Ascending aorta (tissue), 2 donors: ENCODE data around the gene B4GALNT3. TPM values are rescaled to one million over a fixed set of nuclear protein-coding genes. Genes with fewer than 3 reads are reported as not detected.

Experiments
- DNase-seq, 2 donors: peaks; one replicate each; pipeline ENCODE4 v3.0.0-alpha.2; 2019; ENCODE audit warnings: low spot score in 2 of 2
- H3K27ac ChIP-seq, 2 donors: fragments of 200-600 bp; sonication (generic); one replicate each; pipeline ENCODE4 v1.5.1; 2016 to 2017; ENCODE audit warnings: mild to moderate bottlenecking in 1 of 2
- H3K27me3 ChIP-seq: fragments of 200-600 bp; sonication (generic); one replicate; pipeline ENCODE4 v1.5.1; 2017
- H3K36me3 ChIP-seq, 2 donors: fragments of 200-600 bp; sonication (generic); one replicate each; pipeline ENCODE4 v1.5.1; 2016
- H3K4me1 ChIP-seq, 2 donors: fragments of 200-600 bp; sonication (generic); one replicate each; pipeline ENCODE4 v1.5.1; 2016 to 2017; ENCODE audit warnings: mild to moderate bottlenecking in 1 of 2
- H3K4me3 ChIP-seq, 2 donors: fragments of 200-600 bp; sonication (generic); one replicate each; pipeline ENCODE4 v1.5.1; 2016 to 2017; ENCODE audit warnings: mild to moderate bottlenecking in 1 of 2
- H3K9me3 ChIP-seq, 2 donors: fragments of 200-600 bp; sonication (generic); one replicate each; pipeline ENCODE4 v1.5.1; 2016
- intact Hi-C: fragments of 100-400 bp; cut with DNase I; formaldehyde crosslinking; loops from one replicate; pipeline ENCODE4 v1.15.1; 2023
- total RNA-seq: library from RNA; depleted of rRNA; stranded (reverse); fragments of >200 nt; gene quantifications from one replicate; pipeline ENCODE4 v1.1.0, GENCODE V29; 2016
- TF ChIP-seq, protein P1 (sequence below), 3 experiments: fragments of 200-600 bp in 2 of 3; fragments of 450-650 bp in 1 of 3; sonication (generic) in 2 of 3; IDR thresholded peaks; one replicate each; pipeline ENCODE4 v1.5.1; 2016 to 2019; ENCODE audit warnings: antibody characterized with exemption in 3 of 3, mild to moderate bottlenecking in 1 of 3, moderate library complexity in 1 of 3

B4GALNT3 gene
- total RNA-seq, 1 donor from 2014 or later: 10.4 TPM

DNA sequence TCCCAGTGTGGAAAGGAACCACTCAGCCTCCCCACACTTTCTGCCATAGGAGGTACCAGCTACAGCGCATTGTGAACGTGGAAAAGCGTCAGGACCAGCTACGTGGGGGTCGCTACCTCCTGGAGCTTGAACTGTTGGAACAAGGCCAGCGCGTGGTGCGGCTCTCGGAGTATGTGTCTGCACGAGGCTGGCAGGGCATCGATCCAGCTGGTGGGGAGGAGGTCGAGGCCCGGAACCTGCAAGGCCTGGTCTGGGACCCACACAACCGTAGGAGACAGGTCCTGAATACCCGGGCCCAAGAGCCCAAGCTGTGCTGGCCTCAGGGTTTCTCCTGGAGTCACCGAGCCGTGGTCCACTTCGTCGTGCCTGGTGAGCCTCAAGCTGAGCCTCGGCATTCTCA is 96.8 kb downstream of the B4GALNT3 start:
- H3K27ac ChIP-seq: no peak overlapping the region
- intact Hi-C loops: no loop called here
- no peaks in the 10 kb centered on the region for H3K27me3 ChIP-seq
- TF ChIP-seq, protein P1, sequence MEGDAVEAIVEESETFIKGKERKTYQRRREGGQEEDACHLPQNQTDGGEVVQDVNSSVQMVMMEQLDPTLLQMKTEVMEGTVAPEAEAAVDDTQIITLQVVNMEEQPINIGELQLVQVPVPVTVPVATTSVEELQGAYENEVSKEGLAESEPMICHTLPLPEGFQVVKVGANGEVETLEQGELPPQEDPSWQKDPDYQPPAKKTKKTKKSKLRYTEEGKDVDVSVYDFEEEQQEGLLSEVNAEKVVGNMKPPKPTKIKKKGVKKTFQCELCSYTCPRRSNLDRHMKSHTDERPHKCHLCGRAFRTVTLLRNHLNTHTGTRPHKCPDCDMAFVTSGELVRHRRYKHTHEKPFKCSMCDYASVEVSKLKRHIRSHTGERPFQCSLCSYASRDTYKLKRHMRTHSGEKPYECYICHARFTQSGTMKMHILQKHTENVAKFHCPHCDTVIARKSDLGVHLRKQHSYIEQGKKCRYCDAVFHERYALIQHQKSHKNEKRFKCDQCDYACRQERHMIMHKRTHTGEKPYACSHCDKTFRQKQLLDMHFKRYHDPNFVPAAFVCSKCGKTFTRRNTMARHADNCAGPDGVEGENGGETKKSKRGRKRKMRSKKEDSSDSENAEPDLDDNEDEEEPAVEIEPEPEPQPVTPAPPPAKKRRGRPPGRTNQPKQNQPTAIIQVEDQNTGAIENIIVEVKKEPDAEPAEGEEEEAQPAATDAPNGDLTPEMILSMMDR (IDR thresholded peaks at IDR 0.05): no peak
- H3K9me3 ChIP-seq: no peaks in the 10 kb centered on the region
- DNase-seq: no peak
- H3K4me1 ChIP-seq: peaks cover 6 to 14% of the 10 kb centered on the region in 2 donors
- H3K36me3 ChIP-seq: peaks cover 18 to 33% of the 10 kb centered on the region in 2 donors
- no peak overlapping the region for H3K4me3 ChIP-seq

DNA sequence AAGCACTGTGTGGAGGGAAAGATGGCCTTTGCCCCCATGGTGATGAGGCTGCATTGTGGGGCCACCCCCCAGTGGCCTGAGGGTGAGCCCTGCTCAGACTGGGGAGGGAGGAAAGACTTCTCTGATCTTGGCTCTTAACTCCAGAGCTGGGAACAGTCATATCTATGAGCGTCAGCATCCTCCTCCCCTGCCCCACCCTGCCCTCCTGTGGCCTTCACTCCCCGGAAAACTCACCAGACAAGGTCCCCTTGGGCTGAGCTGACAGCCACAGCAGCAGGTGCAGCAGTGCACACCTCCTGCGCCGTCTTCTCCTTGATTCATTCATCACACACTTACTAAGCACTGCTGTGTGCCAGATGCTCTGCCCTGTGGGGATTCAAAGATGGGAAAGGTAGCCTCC is 98.8 kb downstream of the B4GALNT3 start:
- intact Hi-C loops: no loop called here
- no peak overlapping the region for H3K27ac ChIP-seq
- H3K36me3 ChIP-seq: peaks cover 14 to 35% of the 10 kb centered on the region in 2 donors
- TF ChIP-seq, protein P1 (IDR thresholded peaks at IDR 0.05): no peak
- DNase-seq: no peak
- H3K4me3 ChIP-seq: no peak overlapping the region
- no peaks in the 10 kb centered on the region for H3K9me3 ChIP-seq
- peaks cover 0 to 2% of the 10 kb centered on the region in 2 donors for H3K4me1 ChIP-seq
- H3K27me3 ChIP-seq: no peaks in the 10 kb centered on the region

DNA sequence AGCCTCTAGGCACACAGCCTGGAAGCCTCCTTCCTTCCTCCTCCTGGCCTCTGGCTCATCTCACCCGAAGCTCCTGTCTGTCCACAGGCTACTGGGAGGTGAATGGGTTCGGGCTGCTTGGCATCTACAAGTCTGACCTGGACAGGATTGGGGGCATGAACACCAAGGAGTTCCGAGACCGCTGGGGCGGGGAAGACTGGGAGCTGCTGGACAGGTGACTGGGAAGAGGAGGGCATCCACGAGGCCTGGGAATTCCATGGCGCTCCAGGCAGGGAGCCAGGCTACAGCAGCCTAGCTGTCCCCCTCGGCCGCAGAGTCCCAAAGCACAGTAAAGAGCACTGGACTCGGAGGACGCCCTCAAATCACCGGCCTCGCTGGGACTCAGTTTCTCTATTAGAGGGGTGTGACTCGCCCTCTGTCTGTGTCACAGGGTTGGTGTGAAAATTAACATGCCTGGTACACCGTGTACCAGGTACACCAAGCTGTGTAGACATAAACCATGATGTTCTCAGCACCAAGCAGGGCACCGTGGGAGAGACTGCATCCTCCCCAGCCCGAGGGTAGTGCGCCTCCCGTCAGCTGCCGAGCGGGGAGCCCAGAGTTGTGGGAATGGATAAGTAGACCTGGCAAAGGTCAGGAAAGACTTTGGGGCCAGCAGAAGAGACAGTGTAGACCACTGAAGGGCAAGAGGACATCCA is 99.6 kb downstream of the B4GALNT3 start:
- Histone ChIP-seq H3K4me3 (no peak overlapping the region), H3K9me3 (no peaks in the 10 kb centered on the region), H3K4me1 (peaks cover 0 to 7% of the 10 kb centered on the region in 2 donors), H3K36me3 (peaks cover 11 to 35% of the 10 kb centered on the region in 2 donors), H3K27me3 (no peaks in the 10 kb centered on the region), H3K27ac (no peak overlapping the region)
- TF ChIP-seq, protein P1 (IDR thresholded peaks at IDR 0.05): no peak
- intact Hi-C loops: no loop called here
- DNase-seq: no peak

DNA sequence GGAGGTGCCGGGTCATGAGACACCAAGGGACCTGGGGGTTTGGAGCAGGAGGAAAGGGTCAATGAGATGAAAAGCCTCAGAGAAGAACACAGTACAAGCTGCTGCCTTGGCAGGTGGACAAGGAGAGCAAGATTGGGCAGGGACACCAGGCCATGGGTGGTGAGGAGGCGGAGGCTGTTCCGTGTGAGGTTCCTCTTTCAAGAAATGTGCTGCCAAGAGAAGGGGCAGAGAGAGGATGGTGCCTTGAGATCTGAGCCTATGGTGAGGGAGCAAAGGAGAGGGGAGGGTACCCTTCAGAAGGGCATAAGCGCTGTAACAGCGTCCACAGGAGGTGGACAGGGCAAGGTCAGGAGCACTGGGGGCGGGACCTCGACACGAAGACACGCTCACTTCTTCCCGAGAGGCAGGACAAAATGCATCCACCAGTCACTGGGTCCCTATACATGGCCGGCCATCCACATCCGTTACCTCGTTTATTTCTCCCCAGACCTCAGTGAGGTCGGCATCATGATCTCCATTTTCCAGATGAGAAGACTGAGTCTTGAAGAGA is 100.2 kb downstream of the B4GALNT3 start:
- no peak overlapping the region for H3K27ac ChIP-seq
- H3K4me1 ChIP-seq: peaks cover 0 to 7% of the 10 kb centered on the region in 2 donors
- H3K27me3 ChIP-seq: no peaks in the 10 kb centered on the region
- no peaks in the 10 kb centered on the region for H3K9me3 ChIP-seq
- TF ChIP-seq, protein P1 (IDR thresholded peaks at IDR 0.05): no peak
- intact Hi-C loops: loop anchor here (10.0 kb wide), 2 partner anchors 535 to 1025 kb away; no protein-coding TSS in a partner anchor
- H3K4me3 ChIP-seq: no peak overlapping the region
- DNase-seq: no peak
- peaks cover 11 to 35% of the 10 kb centered on the region in 2 donors for H3K36me3 ChIP-seq

DNA sequence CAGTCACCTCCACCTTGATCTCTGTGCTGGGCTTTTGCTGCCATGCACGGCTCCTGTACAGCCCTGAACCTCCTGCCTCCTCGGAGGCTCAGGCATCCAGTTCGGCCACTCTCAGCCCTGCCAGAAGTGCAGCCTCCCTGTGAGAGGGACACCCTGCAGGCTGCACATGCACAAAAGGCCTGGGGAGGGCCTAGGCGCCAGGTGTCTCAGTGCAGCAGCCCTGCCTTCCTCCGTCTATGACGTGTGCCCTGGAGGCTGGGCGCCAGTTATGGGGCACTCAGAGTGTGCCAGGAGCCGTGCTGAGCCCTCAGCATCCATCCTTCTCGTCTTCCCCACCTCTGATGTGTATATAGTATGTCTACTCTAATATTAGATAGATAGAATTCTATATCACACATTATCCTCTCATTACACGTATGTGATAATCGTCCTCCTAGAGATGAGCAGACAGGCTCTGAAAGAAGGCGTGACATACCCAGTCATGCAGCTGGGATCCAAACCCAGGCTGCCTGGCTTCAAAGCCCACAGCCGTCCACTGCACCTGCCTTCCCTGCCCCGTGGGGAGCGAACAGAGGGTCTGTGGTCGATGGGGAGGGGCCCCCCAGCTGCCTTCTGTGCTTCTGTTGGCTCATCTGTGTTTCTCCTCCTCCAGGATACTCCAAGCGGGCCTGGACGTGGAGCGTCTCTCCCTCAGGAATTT is 101.1 kb downstream of the B4GALNT3 start:
- H3K9me3 ChIP-seq: no peaks in the 10 kb centered on the region
- TF ChIP-seq, protein P1 (IDR thresholded peaks at IDR 0.05): no peak
- peaks cover 11 to 35% of the 10 kb centered on the region in 2 donors for H3K36me3 ChIP-seq
- H3K4me3 ChIP-seq: no peak overlapping the region
- DNase-seq: no peak
- H3K4me1 ChIP-seq: peaks cover 0 to 7% of the 10 kb centered on the region in 2 donors
- intact Hi-C loops: loop anchor here (10.0 kb wide), 2 partner anchors 534 to 1024 kb away; no protein-coding TSS in a partner anchor
- no peaks in the 10 kb centered on the region for H3K27me3 ChIP-seq
- no peak overlapping the region for H3K27ac ChIP-seq
